Left renal pelvis (tissue), 4 donors: ENCODE measurements around the gene KRIT1. TPM values are rescaled to one million over a fixed set of nuclear protein-coding genes. Genes with fewer than 3 reads are reported as not detected.
"Not testable (repeated sequence)": the region's sequence is repeated elsewhere in the genome, so short reads cannot be mapped to it uniquely, and the experiment has no call there.

Source experiments
- DNase-seq, 4 donors: peaks; one replicate each; pipeline ENCODE4 v3.0.0-alpha.2; 2013; ENCODE audit warnings: low read depth in 4 of 4, low spot score in 3 of 4
- polyA plus RNA-seq, 4 donors: library from polyadenylated mRNA; unstranded; fragments of 120-200 nt; gene quantifications; one replicate each; pipeline ENCODE4 v1.2.1, GENCODE V29; 2013; ENCODE audit not compliant: insufficient read length in 4 of 4

Gene KRIT1
- 10 to 100 TPM; 41.9 to 57.2 (median 44.3) TPM for polyA plus RNA-seq

DNA sequence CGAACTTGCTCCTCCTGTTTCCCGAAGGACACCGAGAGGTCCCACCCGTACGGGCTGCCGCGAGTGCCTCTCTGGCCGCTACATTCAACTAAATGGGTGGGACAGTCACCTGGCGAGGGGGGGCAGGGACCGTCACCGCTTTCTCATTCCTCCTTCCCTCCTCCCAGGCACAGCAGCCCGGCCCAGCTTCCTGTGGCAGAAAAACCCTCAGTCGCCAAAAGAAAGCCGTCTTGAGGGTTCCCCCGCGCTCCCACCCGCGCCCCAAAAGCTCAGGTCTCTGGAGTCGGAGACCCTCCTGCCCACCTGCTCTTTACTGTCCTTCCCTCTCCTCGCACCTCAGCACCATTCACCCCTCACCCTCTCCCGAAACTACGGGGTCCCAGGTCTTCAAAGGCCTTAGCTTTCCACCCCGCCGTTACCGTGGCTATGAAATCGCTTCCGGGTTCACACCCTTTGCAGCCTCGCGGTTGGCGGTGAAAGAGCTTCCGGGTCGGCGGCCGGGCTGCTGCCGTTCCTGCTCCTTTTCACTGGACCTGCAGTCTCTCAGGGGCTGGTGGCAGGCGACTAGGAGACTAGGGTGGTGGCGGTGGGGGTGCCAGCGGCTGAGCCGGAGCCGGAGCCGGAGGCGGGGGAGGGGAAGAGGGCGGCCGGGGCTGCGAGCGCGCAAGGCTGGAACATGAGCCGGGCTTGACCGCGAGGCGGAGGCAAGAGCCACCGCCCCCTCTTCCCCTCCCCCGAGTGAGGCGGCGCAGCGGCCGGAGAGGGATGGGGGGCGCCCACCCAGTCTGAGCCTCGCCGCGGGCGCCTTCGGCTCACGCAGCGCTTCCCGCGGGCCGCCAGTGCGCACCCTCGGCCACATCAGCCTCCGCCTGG is at the start of gene KRIT1, which contains the start of gene ANKIB1:
Gene KRIT1 (minus strand): TSS at position 428 of the 873 bp plus-strand sequence. CDS start 3,779 bp downstream, outside the sequence.
Gene ANKIB1 (plus strand): TSS at position 488 of the 873 bp plus-strand sequence. CDS start 49,005 bp downstream, outside the sequence.
- peak; percentile 76 to 85 (median 81) for DNase-seq

DNA sequence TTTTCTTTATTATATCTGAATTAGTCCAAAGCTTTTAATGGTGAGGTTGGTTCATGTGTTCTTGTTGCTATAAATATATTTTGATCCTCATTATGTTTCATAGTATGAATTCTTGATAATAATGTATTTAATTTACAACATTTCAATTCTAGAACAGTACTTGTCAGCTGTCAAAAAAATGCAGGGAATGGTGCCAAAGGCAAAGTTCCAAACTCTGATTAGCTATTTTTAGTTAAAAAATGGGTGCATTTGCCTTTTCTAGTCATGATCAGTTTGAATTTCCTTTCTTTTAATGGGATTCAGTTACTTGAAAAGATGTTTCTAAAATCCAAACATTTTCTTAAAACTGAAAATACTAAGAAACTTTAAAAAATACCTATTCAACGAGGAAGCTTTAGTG is 49.7 kb upstream of the KRIT1 start:
- DNase-seq, result no peak

- DNase-seq, result no peak
Measured at GRCh38 chr7:92293896-92294590, 48.3 kb upstream of the KRIT1 start.

- no peak for DNase-seq
Measured at GRCh38 chr7:92292981-92293380, 47.3 kb upstream of the KRIT1 start.

- DNase-seq, result no peak
Measured at GRCh38 chr7:92289321-92289720, 43.6 kb upstream of the KRIT1 start.

DNA sequence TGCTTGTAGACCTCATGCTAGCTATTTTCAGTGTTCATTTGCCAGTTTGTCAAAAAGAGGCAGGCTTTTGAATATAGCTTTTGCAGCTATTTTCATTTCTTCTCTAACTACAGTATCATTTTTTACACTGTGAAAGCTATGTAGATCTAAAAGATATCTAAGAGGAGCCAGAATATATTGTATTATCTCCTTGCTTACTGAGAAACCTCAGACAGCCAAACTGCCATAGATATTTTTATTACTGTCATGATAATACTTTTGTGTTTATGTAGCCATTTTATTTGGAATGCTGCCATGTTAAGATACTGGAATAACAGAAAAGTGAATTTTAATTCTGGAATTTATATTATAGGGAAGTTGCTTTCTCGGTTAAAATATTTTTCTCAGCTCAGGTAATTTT is 37.2 kb upstream of the KRIT1 start:
- no peak for DNase-seq

GRCh38 chr7:92282221-92282814 is 36.6 kb upstream of the KRIT1 start:
- no peak for DNase-seq

GRCh38 chr7:92281031-92281430 is 35.3 kb upstream of the KRIT1 start:
- DNase-seq, result no peak

GRCh38 chr7:92279396-92280031 is 33.8 kb upstream of the KRIT1 start:
- DNase-seq, result no peak

DNA sequence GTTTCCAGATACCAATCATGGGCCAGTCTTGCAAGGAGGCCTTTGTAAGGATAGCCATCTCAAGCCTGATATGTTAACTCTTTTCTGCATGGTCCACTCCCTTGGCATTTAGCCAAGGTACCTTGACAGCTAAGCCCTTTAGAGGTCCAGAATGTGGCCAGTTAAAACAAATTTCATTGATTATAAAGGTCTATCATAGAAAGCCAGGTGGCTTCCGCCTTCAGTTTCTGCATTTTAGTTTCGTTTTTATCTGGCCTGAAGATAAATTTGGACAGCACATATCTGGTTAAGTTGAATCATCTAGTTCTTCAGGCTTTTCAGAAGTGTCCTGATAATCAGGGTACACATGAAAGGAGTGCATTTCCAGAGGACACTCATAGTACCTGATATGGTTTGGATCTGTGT is 30.7 kb upstream of the KRIT1 start:
- no peak for DNase-seq

GRCh38 chr7:92275327-92275726 is 29.6 kb upstream of the KRIT1 start:
- DNase-seq, result no peak

DNA sequence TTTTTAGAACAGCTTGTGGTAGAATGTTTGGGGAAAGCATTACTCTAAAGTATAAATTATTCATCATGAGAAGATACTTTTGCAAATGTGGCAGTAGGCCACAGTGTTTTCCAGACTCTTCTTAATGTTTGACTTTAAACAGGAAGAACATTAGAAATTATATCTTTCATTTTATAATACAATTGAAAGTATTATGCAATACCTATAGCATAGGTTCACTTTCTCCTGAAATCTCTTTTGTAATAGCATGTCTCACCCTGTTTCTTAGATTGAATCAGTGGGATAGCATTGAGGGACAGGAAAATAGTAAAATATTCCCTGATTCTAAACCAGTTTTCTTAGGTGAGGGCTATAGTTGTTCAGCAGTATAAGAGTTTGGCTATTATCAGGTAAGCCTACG is 23.2 kb upstream of the KRIT1 start:
- no peak for DNase-seq

DNA sequence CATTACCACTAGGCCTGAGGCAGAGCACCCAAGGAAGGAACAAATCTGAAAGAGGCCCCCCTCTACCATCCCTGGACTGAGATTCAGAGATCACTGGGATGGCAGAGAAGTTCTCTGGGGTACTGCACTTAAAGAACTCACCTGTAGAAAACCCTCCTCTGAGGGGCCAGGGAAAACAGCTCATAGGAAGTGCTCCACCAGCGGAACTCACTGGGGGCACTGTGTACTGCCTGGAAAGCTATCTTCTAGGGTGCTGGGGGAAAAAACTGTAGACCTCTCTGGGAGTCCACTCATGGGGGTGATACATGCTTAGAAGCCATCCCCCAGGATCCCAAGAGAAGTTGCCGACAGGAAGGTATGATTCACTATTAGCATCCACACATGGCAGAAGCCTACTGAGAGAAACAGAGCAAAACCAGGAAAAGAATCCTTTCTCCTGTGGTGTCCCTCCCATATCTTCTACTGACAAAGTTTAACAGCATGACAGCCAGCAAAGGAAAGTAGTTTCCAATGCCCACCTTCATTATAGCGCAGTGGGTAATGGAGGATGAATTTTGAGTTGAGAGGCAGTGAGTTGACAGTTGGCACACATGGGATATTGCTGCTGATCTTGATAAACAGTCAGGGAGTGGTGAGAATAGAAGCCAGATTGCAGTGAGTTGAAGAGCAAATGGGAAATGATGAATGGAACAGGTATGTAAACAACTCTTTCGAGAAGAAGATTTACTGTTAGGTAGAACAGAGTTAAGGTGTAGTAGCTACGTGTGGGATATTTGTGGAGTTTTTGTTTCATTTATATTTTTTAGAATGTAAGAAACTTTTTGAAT is 20.9 kb upstream of the KRIT1 start:
- DNase-seq, result no peak

DNA sequence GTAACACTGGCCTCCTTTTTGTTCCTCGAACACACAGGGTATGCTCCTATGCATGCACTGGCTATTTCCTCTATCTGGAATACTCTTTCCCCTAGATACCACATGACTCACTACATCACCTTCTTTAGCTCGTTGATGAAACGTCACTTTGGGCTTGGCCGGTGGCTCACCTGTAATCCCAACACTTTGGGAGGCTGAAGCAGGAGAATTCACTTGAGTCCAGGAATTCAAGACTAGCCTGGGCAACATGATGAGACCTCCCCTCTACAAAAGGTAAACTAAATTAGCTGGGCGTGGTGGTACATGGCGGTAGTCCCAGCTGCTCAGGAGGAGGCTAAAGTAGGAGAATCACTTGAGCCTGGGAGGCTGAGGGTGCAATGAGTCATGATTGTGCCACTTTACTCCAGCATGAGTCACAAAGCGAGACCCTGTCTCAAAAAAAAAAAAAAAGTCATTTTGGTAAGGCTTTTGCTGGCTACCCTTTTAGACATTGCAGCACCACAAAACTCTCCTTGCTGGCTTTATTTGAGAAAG is 14.6 kb upstream of the KRIT1 start:
- no peak for DNase-seq

DNA sequence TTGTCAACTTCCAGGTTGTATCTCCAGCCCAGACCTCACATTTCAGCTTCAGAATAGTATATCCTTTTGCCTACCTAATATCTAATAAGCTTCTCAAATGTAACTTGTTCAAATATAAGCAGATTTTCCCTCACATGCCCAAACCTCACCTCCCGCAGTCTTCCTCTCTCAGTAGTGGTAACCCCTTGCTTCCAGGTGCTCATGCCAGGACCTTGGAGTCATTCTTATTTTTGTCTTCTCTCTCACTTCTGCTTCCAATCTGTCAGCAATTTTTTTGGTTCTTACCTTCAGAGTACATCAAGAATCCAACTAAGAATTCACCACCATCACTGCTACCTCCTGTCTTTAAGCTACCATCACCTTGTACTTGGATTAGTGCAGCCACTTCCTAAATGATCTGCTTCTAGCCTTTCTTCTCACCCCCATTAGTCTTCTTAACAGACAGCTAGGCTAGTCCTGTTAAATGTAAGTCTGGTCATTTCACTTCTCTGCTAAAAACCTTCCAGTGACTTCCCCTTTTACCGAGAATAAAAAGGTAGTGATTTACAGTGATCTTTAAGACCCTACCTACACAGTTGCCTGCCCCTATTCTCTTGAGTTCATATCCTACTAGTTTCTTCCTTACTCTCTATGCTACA is 14.0 kb upstream of the KRIT1 start:
- DNase-seq, result no peak

DNA sequence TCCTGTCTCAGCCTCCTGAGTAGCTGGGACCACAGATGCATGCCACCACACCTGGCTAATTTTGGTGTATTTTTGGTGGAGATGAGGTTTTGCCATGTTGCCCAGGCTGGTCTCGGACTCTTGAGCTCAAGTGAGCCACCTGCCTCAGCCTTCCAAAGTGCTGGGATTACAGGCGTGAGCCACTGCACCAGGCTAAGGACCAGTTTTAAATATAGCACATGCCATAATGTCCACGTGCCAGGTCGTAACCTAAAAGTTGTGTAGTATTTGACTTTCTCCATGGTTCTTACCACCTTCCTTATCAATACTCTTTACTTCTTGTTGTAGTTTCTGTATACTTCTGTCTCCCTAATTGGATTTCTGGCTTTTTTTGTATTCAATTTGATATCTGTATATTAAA is 13.3 kb upstream of the KRIT1 start:
- DNase-seq, result no peak

- no peak for DNase-seq
Measured at GRCh38 chr7:92255308-92255707, 9.6 kb upstream of the KRIT1 start.

- DNase-seq, result not testable (repeated sequence)
Measured at GRCh38 chr7:92254800-92255199, 9.1 kb upstream of the KRIT1 start.

- DNase-seq, result no peak
Measured at GRCh38 chr7:92253251-92253650, 7.5 kb upstream of the KRIT1 start.
